ENCODE measurements around the gene EXD2. TPM values are rescaled to one million over a fixed set of nuclear protein-coding genes. Genes with fewer than 3 reads are reported as not detected.
A peak's percentile ranks its signal among the peaks of the same experiment; 100 is the strongest.

Gene EXD2
- total RNA-seq, 1 donor from 2014 or later: 26.2 TPM

DNA sequence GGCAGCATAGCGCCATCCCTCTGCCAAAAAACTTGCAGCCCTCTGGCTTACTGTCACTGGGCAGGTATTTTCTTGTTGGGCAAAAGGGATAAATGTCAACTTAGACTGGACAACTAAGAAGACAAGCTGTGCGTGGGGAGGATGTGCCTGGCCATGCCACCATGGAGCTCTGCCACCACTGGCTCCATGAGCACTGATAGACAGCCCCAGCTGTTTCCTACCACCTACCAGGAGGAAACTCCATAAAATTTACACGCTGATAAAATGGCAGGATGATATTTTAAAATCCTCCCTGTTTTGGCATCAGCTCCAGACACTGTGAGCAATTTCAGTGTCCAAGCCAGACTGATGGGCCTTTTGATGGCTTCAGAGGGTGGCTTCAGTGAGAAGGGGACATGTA is 61.6 kb downstream of the EXD2 start:
- no peaks in the 10 kb centered on the region for H3K4me1 Mint-ChIP-seq (ENCODE audit: unreplicated experiment)
- H3K36me3 Mint-ChIP-seq: no peaks in the 10 kb centered on the region
- TF ChIP-seq, protein P1, sequence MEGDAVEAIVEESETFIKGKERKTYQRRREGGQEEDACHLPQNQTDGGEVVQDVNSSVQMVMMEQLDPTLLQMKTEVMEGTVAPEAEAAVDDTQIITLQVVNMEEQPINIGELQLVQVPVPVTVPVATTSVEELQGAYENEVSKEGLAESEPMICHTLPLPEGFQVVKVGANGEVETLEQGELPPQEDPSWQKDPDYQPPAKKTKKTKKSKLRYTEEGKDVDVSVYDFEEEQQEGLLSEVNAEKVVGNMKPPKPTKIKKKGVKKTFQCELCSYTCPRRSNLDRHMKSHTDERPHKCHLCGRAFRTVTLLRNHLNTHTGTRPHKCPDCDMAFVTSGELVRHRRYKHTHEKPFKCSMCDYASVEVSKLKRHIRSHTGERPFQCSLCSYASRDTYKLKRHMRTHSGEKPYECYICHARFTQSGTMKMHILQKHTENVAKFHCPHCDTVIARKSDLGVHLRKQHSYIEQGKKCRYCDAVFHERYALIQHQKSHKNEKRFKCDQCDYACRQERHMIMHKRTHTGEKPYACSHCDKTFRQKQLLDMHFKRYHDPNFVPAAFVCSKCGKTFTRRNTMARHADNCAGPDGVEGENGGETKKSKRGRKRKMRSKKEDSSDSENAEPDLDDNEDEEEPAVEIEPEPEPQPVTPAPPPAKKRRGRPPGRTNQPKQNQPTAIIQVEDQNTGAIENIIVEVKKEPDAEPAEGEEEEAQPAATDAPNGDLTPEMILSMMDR (conservative IDR thresholded peaks at IDR 0.05): no peak
- no peaks in the 10 kb centered on the region for H3K9me3 Mint-ChIP-seq
- no peak overlapping the region for H3K27ac Mint-ChIP-seq
- no peak overlapping the region for H3K4me3 Mint-ChIP-seq
- DNase-seq (ENCODE audit: extremely low spot score, unreplicated experiment): no peak
- peaks cover 19% of the 10 kb centered on the region for H3K27me3 Mint-ChIP-seq

- Mint-ChIP-seq H3K27ac (no peak overlapping the region), H3K27me3 (peaks cover 58% of the 10 kb centered on the region)
These were observed 67.8 kb downstream of the EXD2 start for GRCh38 chr14:69259168-69259526.

DNA sequence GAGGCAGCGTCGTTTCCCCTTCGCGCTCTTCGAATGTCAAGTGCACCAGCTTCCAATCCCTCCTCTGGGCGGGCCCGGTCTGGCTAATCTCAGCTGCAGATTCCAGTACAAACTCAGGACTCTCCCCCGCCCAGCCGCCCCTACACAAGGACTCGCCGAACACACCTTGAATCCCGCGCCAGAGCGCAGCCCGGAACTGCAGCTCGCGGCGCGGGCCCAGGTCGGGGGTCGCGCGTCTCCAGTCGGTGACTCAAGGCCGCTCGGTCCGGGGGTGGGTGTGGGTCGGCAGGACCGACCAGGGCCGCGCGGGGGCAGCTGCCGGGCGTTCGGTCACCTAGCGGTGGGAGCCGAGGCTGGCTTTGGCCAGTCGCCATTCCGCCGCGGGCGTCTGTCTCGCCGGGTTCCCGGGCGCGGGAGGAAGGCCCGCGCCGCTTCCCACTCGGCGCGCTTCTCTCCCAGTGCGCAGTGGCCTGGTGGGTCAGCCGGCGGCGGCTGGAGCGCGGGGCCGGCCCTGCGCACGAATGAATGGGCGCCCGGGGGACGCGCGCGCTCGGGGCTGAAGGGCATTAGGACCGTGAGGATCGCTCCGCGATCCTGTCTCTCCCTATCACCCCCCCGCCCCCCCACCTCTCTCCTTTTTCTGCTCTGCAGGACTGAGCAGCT is 68.4 kb downstream of the EXD2 start, which contains the start of gene GALNT16:
TSS of gene GALNT16 (plus strand) at position 632 of the 663 bp plus-strand sequence. CDS start 133 bp downstream, outside the sequence.
- Mint-ChIP-seq H3K36me3 (no peaks in the 10 kb centered on the region), H3K9me3 (no peaks in the 10 kb centered on the region), H3K27me3 (peaks cover 55% of the 10 kb centered on the region), H3K27ac (no peak within 1 kb of the TSS), H3K4me1 (ENCODE audit: unreplicated experiment) (peaks cover 8% of the 10 kb centered on the region), H3K4me3 (peak within 1 kb of the TSS; percentile 88)
- DNase-seq (ENCODE audit: extremely low spot score, unreplicated experiment): peak; percentile 81
- TF ChIP-seq, protein P1 (conservative IDR thresholded peaks at IDR 0.05): peak; percentile 76

More at GRCh38 chr14:69259168-69259526, 67.8 kb downstream of the EXD2 start:
- Mint-ChIP-seq H3K4me3 (peak overlapping the region; percentile 83), H3K4me1 (ENCODE audit: unreplicated experiment) (peaks cover 8% of the 10 kb centered on the region), H3K9me3 (no peaks in the 10 kb centered on the region), H3K36me3 (no peaks in the 10 kb centered on the region)
- TF ChIP-seq, protein P1 (conservative IDR thresholded peaks at IDR 0.05): no peak
- no peak for DNase-seq (ENCODE audit: extremely low spot score, unreplicated experiment)

DNA sequence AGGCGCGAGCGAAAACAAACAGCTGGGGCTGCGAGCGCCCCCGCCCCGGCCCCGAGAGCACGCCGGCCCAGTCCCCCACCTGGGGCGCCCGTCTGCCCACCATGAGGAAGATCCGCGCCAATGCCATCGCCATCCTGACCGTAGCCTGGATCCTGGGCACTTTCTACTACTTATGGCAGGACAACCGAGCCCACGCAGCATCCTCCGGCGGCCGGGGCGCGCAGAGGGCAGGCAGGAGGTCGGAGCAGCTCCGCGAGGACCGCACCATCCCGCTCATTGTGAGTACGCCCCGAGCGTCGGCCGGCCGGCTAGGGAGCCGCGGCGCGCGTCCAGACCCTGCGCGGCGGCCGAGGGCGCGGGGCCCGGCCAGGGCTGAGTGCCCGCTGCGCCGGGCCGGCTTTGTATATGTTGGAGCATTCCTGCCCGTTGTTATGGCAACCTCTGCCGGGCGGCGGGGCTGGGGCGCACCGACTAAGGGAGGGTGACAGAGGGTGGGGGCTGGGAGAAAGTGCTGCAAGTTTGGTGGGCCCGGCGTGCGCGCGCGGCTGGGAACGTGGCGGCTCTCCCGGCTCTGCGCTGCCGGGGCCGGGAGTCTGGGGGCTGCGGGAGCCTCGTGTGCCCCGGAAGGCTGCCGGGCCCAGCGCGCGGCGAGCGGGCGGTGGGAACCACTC is 69.0 kb downstream of the EXD2 start:
- Mint-ChIP-seq H3K36me3 (no peaks in the 10 kb centered on the region), H3K27ac (no peak overlapping the region), H3K9me3 (no peaks in the 10 kb centered on the region), H3K4me1 (ENCODE audit: unreplicated experiment) (peaks cover 8% of the 10 kb centered on the region), H3K4me3 (peak overlapping the region; percentile 88), H3K27me3 (peaks cover 54% of the 10 kb centered on the region)
- no peak for DNase-seq (ENCODE audit: extremely low spot score, unreplicated experiment)
- TF ChIP-seq, protein P1 (conservative IDR thresholded peaks at IDR 0.05): no peak

DNA sequence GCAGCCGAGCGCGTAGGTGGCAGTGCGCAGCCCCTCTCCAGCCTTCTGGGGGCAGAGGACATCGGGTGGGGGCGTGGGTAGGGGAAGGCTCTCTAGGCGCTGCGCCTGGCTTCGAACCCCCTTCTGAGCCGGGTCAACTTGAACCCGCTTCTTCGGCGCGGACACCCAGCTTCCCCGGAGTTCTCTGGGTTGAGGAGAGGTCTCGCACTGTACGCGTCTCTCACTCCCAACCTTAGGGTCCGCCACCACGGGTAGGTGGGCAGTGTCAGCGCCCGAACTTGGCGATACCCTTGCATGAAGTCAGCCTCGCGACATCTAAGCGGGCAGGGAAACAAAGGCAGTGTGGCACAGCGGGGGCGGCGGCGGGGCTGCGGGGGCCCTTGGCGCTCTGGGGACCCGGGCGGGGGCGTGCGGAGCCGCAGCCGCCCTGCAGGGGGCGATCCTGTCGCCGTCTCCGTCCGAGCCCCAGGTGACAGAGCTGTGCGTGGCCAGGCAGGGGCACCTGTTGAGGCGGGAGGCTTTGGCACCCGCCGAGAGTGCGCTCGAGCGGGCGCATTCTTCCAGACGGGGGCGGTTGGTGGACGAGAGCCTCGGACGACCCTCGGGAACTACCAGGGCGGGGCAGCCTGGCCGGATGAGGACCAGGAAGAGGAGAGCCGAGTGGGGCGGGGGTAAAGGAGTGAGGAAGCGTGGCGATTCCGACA is 69.7 kb downstream of the EXD2 start:
- DNase-seq (ENCODE audit: extremely low spot score, unreplicated experiment): no peak
- H3K4me1 Mint-ChIP-seq (ENCODE audit: unreplicated experiment): peaks cover 8% of the 10 kb centered on the region
- TF ChIP-seq, protein P1 (conservative IDR thresholded peaks at IDR 0.05): peak; percentile 88
- peak overlapping the region; percentile 86 for H3K4me3 Mint-ChIP-seq
- no peaks in the 10 kb centered on the region for H3K9me3 Mint-ChIP-seq
- H3K27me3 Mint-ChIP-seq: peaks cover 52% of the 10 kb centered on the region
- H3K27ac Mint-ChIP-seq: no peak overlapping the region
- no peaks in the 10 kb centered on the region for H3K36me3 Mint-ChIP-seq

All from type B pancreatic cell (in vitro differentiated cells).